LNCAP (cell line): ENCODE data around the gene ZBTB16.

Experiments
- TF ChIP-seq, protein P1 (sequence below): fragments of 450-650 bp; IDR thresholded peaks from 2 replicates; pipeline ENCODE4 v1.5.1; 2017; ENCODE audit warnings: mild to moderate bottlenecking

The ZBTB16 gene

DNA sequence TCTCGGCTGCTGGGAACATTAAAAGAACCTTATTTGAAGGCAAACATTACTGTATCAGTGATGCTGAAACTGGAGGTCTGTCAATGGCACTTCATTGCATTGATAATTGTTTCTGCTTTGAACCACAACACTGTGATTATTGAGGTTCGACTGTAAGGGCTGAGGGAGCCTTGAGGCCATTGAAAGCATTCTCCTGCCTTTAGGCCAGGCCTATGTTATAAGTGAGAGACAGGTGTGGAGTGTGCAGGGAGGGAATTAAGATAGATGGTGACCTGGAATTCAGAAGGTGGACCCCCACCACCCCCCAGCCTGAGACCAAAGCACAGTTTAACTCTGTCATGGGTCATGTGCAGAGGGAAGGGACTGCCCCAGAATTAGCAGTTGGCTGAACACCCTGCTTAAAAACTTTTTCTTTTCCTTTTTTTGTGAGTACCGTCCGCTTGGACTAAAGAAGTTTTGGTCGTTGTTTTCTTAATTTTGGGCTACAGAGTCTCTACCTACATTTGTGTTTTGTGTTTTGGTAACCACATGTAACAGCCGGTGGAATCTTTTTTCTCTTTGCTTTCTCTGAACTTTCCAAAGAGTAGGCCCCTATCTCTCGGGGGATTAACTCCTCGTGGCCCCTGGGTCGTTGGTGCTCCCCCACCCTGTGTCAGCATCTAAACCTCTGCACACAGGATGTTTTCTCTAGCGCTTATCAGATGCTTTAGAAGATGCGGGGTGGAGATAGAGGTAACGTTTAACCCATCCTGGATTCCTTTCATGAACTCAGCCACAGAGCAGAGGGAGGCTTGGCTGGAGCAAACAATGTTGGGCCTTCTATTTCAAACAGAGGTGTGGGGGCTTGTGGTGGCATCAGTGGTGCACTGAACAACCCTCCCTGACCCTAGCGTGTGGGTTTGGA, 43.7 kb downstream of the ZBTB16 start:
- TF ChIP-seq, protein P1, sequence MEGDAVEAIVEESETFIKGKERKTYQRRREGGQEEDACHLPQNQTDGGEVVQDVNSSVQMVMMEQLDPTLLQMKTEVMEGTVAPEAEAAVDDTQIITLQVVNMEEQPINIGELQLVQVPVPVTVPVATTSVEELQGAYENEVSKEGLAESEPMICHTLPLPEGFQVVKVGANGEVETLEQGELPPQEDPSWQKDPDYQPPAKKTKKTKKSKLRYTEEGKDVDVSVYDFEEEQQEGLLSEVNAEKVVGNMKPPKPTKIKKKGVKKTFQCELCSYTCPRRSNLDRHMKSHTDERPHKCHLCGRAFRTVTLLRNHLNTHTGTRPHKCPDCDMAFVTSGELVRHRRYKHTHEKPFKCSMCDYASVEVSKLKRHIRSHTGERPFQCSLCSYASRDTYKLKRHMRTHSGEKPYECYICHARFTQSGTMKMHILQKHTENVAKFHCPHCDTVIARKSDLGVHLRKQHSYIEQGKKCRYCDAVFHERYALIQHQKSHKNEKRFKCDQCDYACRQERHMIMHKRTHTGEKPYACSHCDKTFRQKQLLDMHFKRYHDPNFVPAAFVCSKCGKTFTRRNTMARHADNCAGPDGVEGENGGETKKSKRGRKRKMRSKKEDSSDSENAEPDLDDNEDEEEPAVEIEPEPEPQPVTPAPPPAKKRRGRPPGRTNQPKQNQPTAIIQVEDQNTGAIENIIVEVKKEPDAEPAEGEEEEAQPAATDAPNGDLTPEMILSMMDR, result no peak

DNA sequence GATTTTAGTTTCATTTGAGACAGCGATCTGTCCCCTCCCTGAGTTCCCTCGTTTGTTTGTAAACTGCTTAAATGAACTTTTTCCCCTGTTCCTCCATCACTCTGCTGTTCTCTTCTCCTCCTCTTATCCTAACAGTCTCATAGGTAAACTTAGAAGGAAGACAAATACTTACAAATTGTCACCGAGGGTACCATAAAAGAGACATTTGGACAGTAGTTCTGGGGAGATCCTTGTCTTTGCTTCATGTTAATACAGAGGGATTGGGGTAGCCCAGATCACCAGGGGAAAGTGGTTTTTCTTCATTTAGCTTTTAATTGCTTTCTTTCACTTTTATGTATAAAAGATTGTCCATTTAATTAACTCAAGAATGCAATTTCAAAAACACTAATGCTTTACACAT, 46.1 kb downstream of the ZBTB16 start:
- TF ChIP-seq, protein P1, result no peak

DNA sequence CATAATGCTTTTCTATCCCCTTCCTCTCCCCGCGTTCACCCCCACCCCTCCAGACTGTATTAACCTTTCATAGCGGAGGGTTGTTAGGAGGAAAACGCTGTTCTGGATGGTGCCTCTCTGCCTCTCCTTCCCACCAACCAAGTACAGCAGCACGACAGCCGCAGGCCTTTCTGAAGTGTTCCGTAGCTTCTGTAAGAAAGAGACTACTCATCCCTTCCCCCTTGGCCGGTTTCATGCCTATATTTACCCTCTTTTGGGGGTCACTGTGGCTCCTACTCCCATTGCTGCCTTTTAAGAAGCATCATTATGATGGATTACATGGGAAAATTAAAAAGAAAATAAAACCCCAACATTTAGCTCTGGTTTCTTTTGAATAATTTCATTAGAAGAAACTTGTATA, 46.5 kb downstream of the ZBTB16 start:
- TF ChIP-seq, protein P1, result no peak

DNA sequence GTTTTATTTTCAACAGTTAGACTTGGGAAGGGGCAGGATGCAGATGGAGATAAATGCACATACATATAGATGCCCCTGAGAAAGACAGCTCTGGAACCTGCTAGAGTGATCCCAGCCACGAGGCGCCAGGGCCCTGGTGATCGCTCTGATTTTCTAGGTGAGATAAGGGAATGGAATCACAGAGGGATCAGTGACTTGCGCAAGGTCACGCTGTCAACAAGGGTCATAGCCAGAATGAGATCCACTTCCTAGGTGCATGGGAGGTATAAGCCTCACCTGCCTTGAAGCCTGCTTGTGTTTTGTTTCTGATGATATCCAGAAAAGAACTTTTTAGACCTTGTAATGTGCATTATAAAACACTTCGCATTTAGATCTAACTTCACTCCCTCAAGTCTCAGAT, 47.5 kb downstream of the ZBTB16 start:
- TF ChIP-seq, protein P1, result no peak

DNA sequence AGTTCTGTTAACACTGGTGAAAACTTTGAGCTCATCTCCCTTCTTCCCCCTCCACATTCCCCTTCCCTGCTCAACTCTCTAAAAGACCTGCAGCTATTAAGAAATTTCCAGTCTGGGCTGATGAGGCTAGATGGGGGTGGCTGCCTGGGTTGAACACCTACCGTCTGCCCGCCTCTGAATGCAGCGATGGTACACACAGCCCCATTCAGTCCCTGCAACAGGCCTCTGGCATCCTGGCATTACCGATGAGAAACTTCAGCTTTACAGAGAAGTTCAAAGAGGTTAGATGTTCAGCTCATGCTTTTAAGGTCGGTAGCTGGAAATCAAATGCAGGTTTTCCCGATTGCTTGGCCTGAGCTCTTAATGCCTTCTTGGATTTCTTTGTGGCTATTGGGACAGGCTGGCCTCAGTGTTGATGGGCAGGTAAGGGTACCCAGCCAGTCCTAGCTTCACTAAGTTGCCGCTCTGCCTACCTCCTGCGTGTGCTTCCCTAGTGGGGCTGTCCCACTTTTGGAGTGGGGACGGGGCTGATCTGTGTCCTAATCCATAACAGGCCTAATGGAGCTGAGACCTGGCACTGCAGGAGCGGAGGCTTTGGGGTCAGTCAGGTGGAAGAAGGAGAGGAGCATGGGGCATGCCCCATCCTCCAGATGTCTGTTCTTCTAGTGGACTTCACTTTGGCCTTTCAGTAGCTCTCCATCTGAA, 49.1 kb downstream of the ZBTB16 start:
- TF ChIP-seq, protein P1, result no peak

DNA sequence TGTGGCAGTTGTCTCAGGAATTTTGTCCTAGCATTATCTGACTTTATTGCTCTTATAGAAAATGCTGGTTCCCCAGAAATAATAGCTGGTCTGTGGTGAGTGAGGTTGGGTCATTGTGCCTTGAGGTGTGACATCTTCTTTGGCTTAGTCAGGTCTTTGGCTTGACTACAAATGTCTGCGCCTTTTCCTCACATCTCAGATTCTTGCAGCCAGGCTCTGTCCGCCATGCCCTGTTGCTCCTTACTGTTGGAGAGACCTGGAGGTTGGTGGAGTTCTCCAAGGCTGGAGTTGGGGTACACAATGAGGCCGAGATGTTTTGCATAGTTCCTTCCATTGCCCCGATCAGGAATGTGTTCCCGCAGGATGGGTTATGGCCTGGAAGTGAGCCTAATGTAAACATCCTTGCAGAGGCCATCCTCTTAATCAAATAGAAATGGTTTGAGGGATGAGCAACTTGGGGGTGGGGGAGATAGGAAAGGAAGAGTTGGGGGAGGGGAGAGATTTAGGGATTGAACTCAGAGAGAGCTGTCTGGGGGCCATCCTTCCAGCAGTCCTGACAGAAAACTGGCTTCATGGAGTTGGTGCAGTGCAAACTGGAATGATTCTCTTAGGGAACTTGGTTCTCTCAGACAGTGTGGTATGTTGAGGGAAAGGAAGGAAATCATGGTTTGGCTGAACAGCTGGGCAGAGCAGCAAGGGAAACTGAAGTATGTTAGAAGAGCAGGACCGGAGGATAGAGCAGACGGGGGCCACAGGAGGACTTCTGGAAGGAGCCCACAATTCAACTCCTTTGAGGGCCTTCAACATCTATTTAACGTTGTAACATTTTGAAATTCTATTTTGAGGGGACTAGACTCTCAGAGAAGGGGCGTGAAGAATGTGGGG, 49.9 kb downstream of the ZBTB16 start:
- TF ChIP-seq, protein P1, result no peak

DNA sequence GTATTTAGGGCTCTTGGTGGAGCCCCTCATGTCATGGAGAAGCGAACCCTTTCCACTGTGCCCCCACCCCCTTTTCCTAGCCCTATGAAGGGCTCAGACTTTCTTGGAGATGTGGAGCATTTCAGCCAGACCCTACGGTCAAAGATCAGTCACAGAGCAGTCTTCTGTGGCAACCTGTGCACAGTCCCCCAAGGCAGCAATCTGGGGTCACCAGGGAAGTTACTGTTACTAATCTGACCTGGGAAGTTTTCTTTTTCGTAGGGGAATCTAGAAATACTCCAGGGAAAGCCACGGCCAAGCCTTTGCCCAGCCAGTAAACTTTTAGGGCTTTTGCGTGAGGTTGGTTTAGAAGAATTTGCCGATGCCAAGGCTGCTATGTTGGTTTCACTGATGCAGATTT, 50.6 kb downstream of the ZBTB16 start:
- TF ChIP-seq, protein P1, result no peak
